GM19023 (cell line): ENCODE measurements around the gene PRDM10.
"Not testable (repeated sequence)": the region's sequence is repeated elsewhere in the genome, so short reads cannot be mapped to it uniquely, and the experiment has no call there.

Experiments
- ATAC-seq: cut with Tn5 transposase; IDR thresholded peaks from one replicate; pipeline ENCODE4 v1.9.1; 2021; ENCODE audit warnings: mild to moderate bottlenecking, moderate library complexity; ENCODE audit not compliant: unreplicated experiment

Gene PRDM10

GRCh38 chr11:130002352-130002845, at the start of gene PRDM10:
PRDM10 (minus strand) TSS chr11:130002835; CDS start chr11:129960964, 41,871 bp downstream.
- ATAC-seq = peak; percentile 42

GRCh38 chr11:130051082-130051481, 48.4 kb upstream of the PRDM10 start:
- ATAC-seq = no peak

GRCh38 chr11:130050257-130050656, 47.6 kb upstream of the PRDM10 start:
- no peak for ATAC-seq

GRCh38 chr11:130049328-130049771, 46.7 kb upstream of the PRDM10 start:
- no peak for ATAC-seq

GRCh38 chr11:130047141-130047540, 44.5 kb upstream of the PRDM10 start:
- no peak for ATAC-seq

- ATAC-seq = no peak
Measured at GRCh38 chr11:130043575-130043974, 40.9 kb upstream of the PRDM10 start.

GRCh38 chr11:130042093-130042591, 39.5 kb upstream of the PRDM10 start:
- ATAC-seq = no peak

GRCh38 chr11:130040281-130040940, 37.8 kb upstream of the PRDM10 start:
- no peak for ATAC-seq

GRCh38 chr11:130037881-130038585, 35.4 kb upstream of the PRDM10 start:
- ATAC-seq = no peak

- ATAC-seq = no peak
Measured at GRCh38 chr11:130037058-130037457, 34.4 kb upstream of the PRDM10 start.

- ATAC-seq = no peak
Measured at GRCh38 chr11:130034236-130034635, 31.6 kb upstream of the PRDM10 start.

GRCh38 chr11:130032931-130033330, 30.3 kb upstream of the PRDM10 start:
- ATAC-seq = no peak

- no peak for ATAC-seq
Measured at GRCh38 chr11:130031945-130032344, 29.3 kb upstream of the PRDM10 start.

- ATAC-seq = no peak
Measured at GRCh38 chr11:130031056-130031455, 28.4 kb upstream of the PRDM10 start.

- ATAC-seq = no peak
Measured at GRCh38 chr11:130029137-130029536, 26.5 kb upstream of the PRDM10 start.

GRCh38 chr11:130025371-130025770, 22.7 kb upstream of the PRDM10 start:
- ATAC-seq = no peak

- no peak for ATAC-seq
Measured at GRCh38 chr11:130024361-130024760, 21.7 kb upstream of the PRDM10 start.

GRCh38 chr11:130023204-130023603, 20.6 kb upstream of the PRDM10 start:
- peak; percentile 69 for ATAC-seq

- ATAC-seq = no peak
Measured at GRCh38 chr11:130022799-130023198, 20.2 kb upstream of the PRDM10 start.

- not testable (repeated sequence) for ATAC-seq
Measured at GRCh38 chr11:130021606-130022005, 19.0 kb upstream of the PRDM10 start.

- ATAC-seq = no peak
Measured at GRCh38 chr11:130020323-130020722, 17.7 kb upstream of the PRDM10 start.

GRCh38 chr11:130015846-130016245, 13.2 kb upstream of the PRDM10 start:
- ATAC-seq = not testable (repeated sequence)
